ENCODE measurements around the gene ZNF569.
"Not testable (repeated sequence)": the region's sequence is repeated elsewhere in the genome, so short reads cannot be mapped to it uniquely, and the experiment has no call there.

The ZNF569 gene

GRCh38 chr19:37403403-37403802, 63.8 kb downstream of the ZNF569 start:
- DNase-seq (ENCODE audit: low read depth, low spot score): no peak

- DNase-seq (ENCODE audit: low read depth, low spot score): no peak
These were observed 66.2 kb downstream of the ZNF569 start for GRCh38 chr19:37401078-37401477.

GRCh38 chr19:37391399-37391798, 75.8 kb downstream of the ZNF569 start:
- not testable (repeated sequence) for DNase-seq (ENCODE audit: low read depth, low spot score)

DNA sequence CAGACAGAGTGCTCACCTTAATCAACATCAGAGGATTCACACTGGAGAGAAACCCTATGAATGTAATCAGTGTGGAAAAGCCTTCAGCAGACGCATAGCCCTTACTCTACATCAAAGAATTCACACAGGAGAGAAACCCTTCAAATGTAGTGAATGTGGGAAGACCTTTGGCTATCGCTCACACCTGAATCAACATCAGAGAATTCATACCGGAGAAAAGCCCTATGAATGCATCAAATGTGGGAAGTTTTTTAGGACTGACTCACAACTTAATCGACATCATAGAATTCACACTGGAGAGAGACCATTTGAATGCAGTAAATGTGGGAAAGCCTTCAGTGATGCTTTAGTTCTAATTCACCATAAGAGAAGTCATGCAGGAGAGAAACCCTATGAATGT, 78.0 kb downstream of the ZNF569 start:
- DNase-seq (ENCODE audit: low read depth, low spot score): no peak

- peak; percentile 99 for DNase-seq (ENCODE audit: low read depth, low spot score)
These were observed 96.2 kb downstream of the ZNF569 start, which contains the start of gene ZNF527 for GRCh38 chr19:37370880-37371661. ZNF527 (plus strand) TSS chr19:37371099; CDS start chr19:37374199, 3,100 bp downstream.

GRCh38 chr19:37370386-37370879, 96.8 kb downstream of the ZNF569 start:
- DNase-seq (ENCODE audit: low read depth, low spot score): not testable (repeated sequence)

DNA sequence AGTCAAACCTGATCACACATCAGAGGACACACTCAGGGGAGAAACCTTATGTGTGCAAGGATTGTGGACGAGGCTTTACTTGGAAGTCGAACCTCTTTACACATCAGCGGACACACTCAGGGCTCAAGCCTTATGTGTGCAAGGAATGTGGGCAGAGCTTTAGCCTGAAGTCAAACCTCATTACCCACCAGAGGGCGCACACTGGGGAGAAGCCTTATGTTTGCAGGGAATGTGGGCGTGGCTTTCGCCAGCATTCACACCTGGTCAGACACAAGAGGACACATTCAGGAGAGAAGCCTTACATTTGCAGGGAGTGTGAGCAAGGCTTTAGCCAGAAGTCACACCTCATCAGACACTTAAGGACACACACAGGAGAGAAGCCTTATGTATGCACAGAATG, 104.5 kb downstream of the ZNF569 start:
- no peak for DNase-seq (ENCODE audit: low read depth, low spot score)

DNA sequence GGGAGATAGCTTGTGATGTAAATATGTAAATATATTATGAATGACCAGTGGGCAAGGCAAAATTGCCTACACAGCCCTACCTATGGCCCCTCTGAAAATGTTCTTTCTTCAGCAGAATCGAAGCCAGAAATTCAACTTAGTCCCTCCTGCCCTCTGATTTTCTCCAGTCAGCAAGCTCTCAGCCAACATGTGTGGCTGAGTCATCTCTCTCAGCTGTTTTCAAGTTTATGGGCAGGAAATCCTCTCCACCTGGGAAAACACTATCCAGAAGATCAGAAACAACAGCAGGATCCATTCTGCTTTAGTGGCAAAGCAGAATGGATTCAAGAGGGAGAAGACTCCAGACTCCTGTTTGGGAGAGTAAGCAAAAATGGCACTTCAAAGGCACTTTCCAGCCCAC, 105.2 kb downstream of the ZNF569 start:
- peak; percentile 18 for DNase-seq (ENCODE audit: low read depth, low spot score)

All from astrocyte of the hippocampus (primary cell).